ENCODE data around the gene CROCC. TPM values are rescaled to one million over a fixed set of nuclear protein-coding genes. Genes with fewer than 3 reads are reported as not detected.

The CROCC gene
- total RNA-seq, 1 experiment from 2014 or later = 30.2 TPM

- POLR2A ChIA-PET (ENCODE audit: low non-redundant PET) = no interaction called here
- no peak for TF ChIP-seq CTCF (conservative IDR thresholded peaks at IDR 0.05; ENCODE audit: low read depth, low read length)
- no peak for TF ChIP-seq EZH2 (IDR thresholded peaks at IDR 0.05; ENCODE audit: borderline replicate concordance, low read depth, low read length, poor library complexity, severe bottlenecking)
- CTCF ChIA-PET = no interaction called here
- no peaks in the 10 kb centered on the region for H3K9me3 ChIP-seq (ENCODE audit: low read depth, low read length, poor library complexity, severe bottlenecking)
- H3K36me3 ChIP-seq (ENCODE audit: insufficient read depth, low read length, poor library complexity, severe bottlenecking) = peaks cover 6% of the 10 kb centered on the region
- no peaks in the 10 kb centered on the region for H3K4me1 ChIP-seq (ENCODE audit: insufficient read depth, low read length, poor library complexity, severe bottlenecking)
- no peak overlapping the region for H3K27ac ChIP-seq (ENCODE audit: low read depth, low read length, poor library complexity, severe bottlenecking)
- H3K27me3 ChIP-seq (replicated peaks; ENCODE audit: insufficient read depth, low read depth, low read length, poor library complexity) = no peaks in the 10 kb centered on the region
- DNase-seq (ENCODE audit: low spot score) = no peak
- H3K4me3 ChIP-seq (ENCODE audit: low read depth, low read length, poor library complexity, severe bottlenecking) = no peak overlapping the region
- BruUV-seq (replicated peaks) = no TSS peak
- intact Hi-C loops (cut with micrococcal nuclease; ENCODE audit: unreplicated experiment) = no loop called here
Measured at GRCh38 chr1:16955186-16955585, 33.5 kb downstream of the CROCC start.

GRCh38 chr1:16956775-16957174 is 35.0 kb downstream of the CROCC start:
- Histone ChIP-seq H3K27ac (ENCODE audit: low read depth, low read length, poor library complexity, severe bottlenecking) (no peak overlapping the region), H3K27me3 (replicated peaks; ENCODE audit: insufficient read depth, low read depth, low read length, poor library complexity) (no peaks in the 10 kb centered on the region), H3K4me3 (ENCODE audit: low read depth, low read length, poor library complexity, severe bottlenecking) (no peak overlapping the region), H3K36me3 (ENCODE audit: insufficient read depth, low read length, poor library complexity, severe bottlenecking) (peaks cover 6% of the 10 kb centered on the region), H3K4me1 (ENCODE audit: insufficient read depth, low read length, poor library complexity, severe bottlenecking) (peaks cover 3% of the 10 kb centered on the region), H3K9me3 (ENCODE audit: low read depth, low read length, poor library complexity, severe bottlenecking) (no peaks in the 10 kb centered on the region)
- no peak for TF ChIP-seq EZH2 (IDR thresholded peaks at IDR 0.05; ENCODE audit: borderline replicate concordance, low read depth, low read length, poor library complexity, severe bottlenecking)
- no peak for TF ChIP-seq CTCF (conservative IDR thresholded peaks at IDR 0.05; ENCODE audit: low read depth, low read length)
- ChIA-PET CTCF (no interaction called here), POLR2A (ENCODE audit: low non-redundant PET) (no interaction called here)
- intact Hi-C loops (cut with micrococcal nuclease; ENCODE audit: unreplicated experiment) = no loop called here
- DNase-seq (ENCODE audit: low spot score) = no peak
- BruUV-seq (replicated peaks) = no TSS peak

GRCh38 chr1:16957731-16958130 is 36.0 kb downstream of the CROCC start:
- Histone ChIP-seq H3K27me3 (replicated peaks; ENCODE audit: insufficient read depth, low read depth, low read length, poor library complexity) (no peaks in the 10 kb centered on the region), H3K4me1 (ENCODE audit: insufficient read depth, low read length, poor library complexity, severe bottlenecking) (peaks cover 3% of the 10 kb centered on the region), H3K36me3 (ENCODE audit: insufficient read depth, low read length, poor library complexity, severe bottlenecking) (peaks cover 6% of the 10 kb centered on the region), H3K4me3 (ENCODE audit: low read depth, low read length, poor library complexity, severe bottlenecking) (no peak overlapping the region), H3K27ac (ENCODE audit: low read depth, low read length, poor library complexity, severe bottlenecking) (no peak overlapping the region), H3K9me3 (ENCODE audit: low read depth, low read length, poor library complexity, severe bottlenecking) (no peaks in the 10 kb centered on the region)
- ChIA-PET POLR2A (ENCODE audit: low non-redundant PET) (no interaction called here), CTCF (interaction anchor here (0.6 kb wide), 1 partner anchor 797 kb away, joined by 3 read pairs; the partner anchor contains the start of gene ACTL8)
- no TSS peak for BruUV-seq (replicated peaks)
- no peak for DNase-seq (ENCODE audit: low spot score)
- intact Hi-C loops (cut with micrococcal nuclease; ENCODE audit: unreplicated experiment) = no loop called here
- no peak for TF ChIP-seq EZH2 (IDR thresholded peaks at IDR 0.05; ENCODE audit: borderline replicate concordance, low read depth, low read length, poor library complexity, severe bottlenecking)
- no peak for TF ChIP-seq CTCF (conservative IDR thresholded peaks at IDR 0.05; ENCODE audit: low read depth, low read length)
